ENCODE measurements around the gene STPG4. TPM values are rescaled to one million over a fixed set of nuclear protein-coding genes. Genes with fewer than 3 reads are reported as not detected.

The STPG4 gene
- total RNA-seq, 6 experiments from 2014 or later, result 0.19 to 0.40 (median 0.25) TPM; not detected in 3

DNA sequence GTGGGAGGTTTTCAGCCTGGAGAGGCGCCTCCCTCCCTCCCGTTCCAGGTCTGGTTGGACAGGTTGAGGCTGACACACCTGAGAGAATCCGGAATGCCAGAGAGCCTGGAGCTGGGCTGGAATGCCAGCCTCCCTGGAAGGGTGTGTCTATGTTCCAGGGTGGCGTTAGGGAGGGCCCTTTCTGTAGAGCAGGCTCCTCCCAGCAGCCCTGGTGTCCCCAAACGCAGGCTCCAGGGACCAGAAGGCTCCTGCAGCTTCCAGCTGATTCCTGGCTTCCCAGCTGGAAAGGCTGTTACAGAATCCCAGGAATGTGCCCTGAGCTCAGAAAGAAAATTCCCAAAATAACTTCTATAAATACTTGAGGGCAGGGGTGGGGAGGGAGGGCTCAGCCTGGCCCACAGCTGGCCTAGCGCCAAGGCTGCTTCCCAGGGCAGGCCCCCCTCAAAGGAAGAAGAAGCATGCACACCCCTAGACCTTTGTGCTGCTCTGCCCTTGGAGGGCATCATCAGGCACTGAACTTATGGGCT is 85.4 kb downstream of the STPG4 start:
- Mint-ChIP-seq H3K4me3 (peak overlapping the region; percentile 24; the same call in 1 of the 2 replicates), H3K27ac (peak overlapping the region; percentile 99), H3K27me3 (ENCODE audit: insufficient read depth) (peaks cover 6% of the 10 kb centered on the region), H3K4me1 (ENCODE audit: low read depth) (peaks cover 90% of the 10 kb centered on the region), H3K36me3 (ENCODE audit: low read depth) (peaks cover 29% of the 10 kb centered on the region), H3K9me3 (no peaks in the 10 kb centered on the region)
- DNase-seq, result peak; percentile 67
- no peak for TF ChIP-seq CTCF (IDR thresholded peaks at IDR 0.05)

GRCh38 chr2:47068981-47069627 is 86.0 kb downstream of the STPG4 start:
- H3K4me3 Mint-ChIP-seq, result peak overlapping the region; percentile 24; the same call in 1 of the 2 replicates
- H3K4me1 Mint-ChIP-seq (ENCODE audit: low read depth), result peaks cover 91% of the 10 kb centered on the region
- TF ChIP-seq CTCF (IDR thresholded peaks at IDR 0.05), result no peak
- H3K27ac Mint-ChIP-seq, result peak overlapping the region; percentile 99
- peaks cover 35% of the 10 kb centered on the region for H3K36me3 Mint-ChIP-seq (ENCODE audit: low read depth)
- no peaks in the 10 kb centered on the region for H3K9me3 Mint-ChIP-seq
- H3K27me3 Mint-ChIP-seq (ENCODE audit: insufficient read depth), result peaks cover 4% of the 10 kb centered on the region
- no peak for DNase-seq

DNA sequence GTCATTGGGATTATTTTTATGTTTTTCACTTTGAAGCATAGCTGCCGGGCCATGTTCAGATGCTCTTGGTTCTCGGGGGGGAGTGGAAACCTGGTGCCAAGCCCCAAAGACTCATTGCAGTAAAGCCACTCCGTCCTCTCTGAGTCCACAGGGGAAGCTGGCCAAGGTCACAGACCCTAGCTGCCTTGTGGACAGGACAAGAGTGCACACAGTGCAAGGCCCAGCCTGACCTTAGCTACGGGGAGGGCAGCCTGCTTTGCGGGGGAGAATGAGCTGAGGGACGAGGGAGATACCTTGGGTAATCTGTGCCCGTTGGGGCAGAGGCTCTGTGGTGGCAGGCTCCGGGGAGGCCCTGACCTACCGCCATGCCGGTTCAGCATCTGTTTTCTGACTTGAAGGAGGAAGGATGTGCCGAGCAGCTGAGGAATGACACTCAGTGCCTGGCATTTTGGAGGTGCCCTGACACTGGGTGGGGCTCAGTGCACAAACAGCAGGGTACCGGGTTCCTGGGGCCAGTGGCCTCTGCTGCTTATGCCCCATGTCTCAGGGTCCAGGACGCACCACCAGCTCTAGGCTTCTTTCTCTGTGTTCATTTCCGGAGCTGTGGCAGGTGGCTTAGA is 87.2 kb downstream of the STPG4 start:
- H3K4me1 Mint-ChIP-seq (ENCODE audit: low read depth), result peaks cover 99% of the 10 kb centered on the region
- no peak for DNase-seq
- peak overlapping the region; percentile 99 for H3K27ac Mint-ChIP-seq
- H3K27me3 Mint-ChIP-seq (ENCODE audit: insufficient read depth), result peaks cover 4% of the 10 kb centered on the region
- no peaks in the 10 kb centered on the region for H3K9me3 Mint-ChIP-seq
- H3K36me3 Mint-ChIP-seq (ENCODE audit: low read depth), result peaks cover 38% of the 10 kb centered on the region
- peak overlapping the region; percentile 28 for H3K4me3 Mint-ChIP-seq
- no peak for TF ChIP-seq CTCF (IDR thresholded peaks at IDR 0.05)

- peak; percentile 97 for DNase-seq
- Mint-ChIP-seq H3K4me3 (peak overlapping the region; percentile 34; the same call in 1 of the 2 replicates), H3K27me3 (ENCODE audit: insufficient read depth) (peaks cover 4% of the 10 kb centered on the region), H3K4me1 (ENCODE audit: low read depth) (peaks cover 99% of the 10 kb centered on the region), H3K36me3 (ENCODE audit: low read depth) (peaks cover 25% of the 10 kb centered on the region), H3K9me3 (no peaks in the 10 kb centered on the region), H3K27ac (peak overlapping the region; percentile 99)
- TF ChIP-seq CTCF (IDR thresholded peaks at IDR 0.05), result no peak
These were observed 89.2 kb downstream of the STPG4 start for GRCh38 chr2:47065771-47066380.

DNA sequence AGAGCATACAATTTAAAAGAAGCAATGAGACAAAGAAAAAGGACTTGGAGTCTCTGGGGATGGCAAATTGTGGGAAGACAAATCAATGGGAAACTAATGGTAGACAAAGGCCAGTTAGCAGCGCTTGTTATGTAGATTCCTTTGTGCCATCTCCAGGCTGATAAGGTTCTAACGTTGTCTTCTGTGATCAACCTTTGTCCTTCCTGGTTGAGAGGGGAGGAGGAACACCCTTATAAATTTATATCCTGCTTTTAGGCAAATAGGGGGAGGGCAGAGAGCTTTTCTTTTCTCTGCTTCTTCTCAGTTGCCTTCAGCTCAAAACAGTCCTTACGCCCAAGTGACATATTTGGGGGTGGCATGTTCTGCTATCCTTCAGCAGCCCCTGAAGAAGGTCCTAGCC is 89.8 kb downstream of the STPG4 start:
- H3K27ac Mint-ChIP-seq, result peak overlapping the region; percentile 99
- no peaks in the 10 kb centered on the region for H3K9me3 Mint-ChIP-seq
- H3K36me3 Mint-ChIP-seq (ENCODE audit: low read depth), result peaks cover 26% of the 10 kb centered on the region
- no peak for TF ChIP-seq CTCF (IDR thresholded peaks at IDR 0.05)
- DNase-seq, result no peak
- peak overlapping the region; percentile 34; the same call in 1 of the 2 replicates for H3K4me3 Mint-ChIP-seq
- peaks cover 2% of the 10 kb centered on the region for H3K27me3 Mint-ChIP-seq (ENCODE audit: insufficient read depth)
- peaks cover 94% of the 10 kb centered on the region for H3K4me1 Mint-ChIP-seq (ENCODE audit: low read depth)
